A549 treated with AZD9567 at 1 μM for 4 hours (cell line): ENCODE data around the gene REV3L. TPM values are rescaled to one million over a fixed set of nuclear protein-coding genes. Genes with fewer than 3 reads are reported as not detected.

Source experiments
- total RNA-seq: library from RNA; stranded (reverse); fragments of 200-300 nt; extraction: Qiagen RNA extraction; gene quantifications from 5 replicates; pipeline ENCODE4 v1.2.3, GENCODE V29; 2022; ENCODE audit not compliant: insufficient read depth

REV3L gene, protein sequence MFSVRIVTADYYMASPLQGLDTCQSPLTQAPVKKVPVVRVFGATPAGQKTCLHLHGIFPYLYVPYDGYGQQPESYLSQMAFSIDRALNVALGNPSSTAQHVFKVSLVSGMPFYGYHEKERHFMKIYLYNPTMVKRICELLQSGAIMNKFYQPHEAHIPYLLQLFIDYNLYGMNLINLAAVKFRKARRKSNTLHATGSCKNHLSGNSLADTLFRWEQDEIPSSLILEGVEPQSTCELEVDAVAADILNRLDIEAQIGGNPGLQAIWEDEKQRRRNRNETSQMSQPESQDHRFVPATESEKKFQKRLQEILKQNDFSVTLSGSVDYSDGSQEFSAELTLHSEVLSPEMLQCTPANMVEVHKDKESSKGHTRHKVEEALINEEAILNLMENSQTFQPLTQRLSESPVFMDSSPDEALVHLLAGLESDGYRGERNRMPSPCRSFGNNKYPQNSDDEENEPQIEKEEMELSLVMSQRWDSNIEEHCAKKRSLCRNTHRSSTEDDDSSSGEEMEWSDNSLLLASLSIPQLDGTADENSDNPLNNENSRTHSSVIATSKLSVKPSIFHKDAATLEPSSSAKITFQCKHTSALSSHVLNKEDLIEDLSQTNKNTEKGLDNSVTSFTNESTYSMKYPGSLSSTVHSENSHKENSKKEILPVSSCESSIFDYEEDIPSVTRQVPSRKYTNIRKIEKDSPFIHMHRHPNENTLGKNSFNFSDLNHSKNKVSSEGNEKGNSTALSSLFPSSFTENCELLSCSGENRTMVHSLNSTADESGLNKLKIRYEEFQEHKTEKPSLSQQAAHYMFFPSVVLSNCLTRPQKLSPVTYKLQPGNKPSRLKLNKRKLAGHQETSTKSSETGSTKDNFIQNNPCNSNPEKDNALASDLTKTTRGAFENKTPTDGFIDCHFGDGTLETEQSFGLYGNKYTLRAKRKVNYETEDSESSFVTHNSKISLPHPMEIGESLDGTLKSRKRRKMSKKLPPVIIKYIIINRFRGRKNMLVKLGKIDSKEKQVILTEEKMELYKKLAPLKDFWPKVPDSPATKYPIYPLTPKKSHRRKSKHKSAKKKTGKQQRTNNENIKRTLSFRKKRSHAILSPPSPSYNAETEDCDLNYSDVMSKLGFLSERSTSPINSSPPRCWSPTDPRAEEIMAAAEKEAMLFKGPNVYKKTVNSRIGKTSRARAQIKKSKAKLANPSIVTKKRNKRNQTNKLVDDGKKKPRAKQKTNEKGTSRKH (N-terminal part only)
- total RNA-seq: 6.6 to 18.9 TPM (median 6.9 TPM) in 5 replicates

DNA sequence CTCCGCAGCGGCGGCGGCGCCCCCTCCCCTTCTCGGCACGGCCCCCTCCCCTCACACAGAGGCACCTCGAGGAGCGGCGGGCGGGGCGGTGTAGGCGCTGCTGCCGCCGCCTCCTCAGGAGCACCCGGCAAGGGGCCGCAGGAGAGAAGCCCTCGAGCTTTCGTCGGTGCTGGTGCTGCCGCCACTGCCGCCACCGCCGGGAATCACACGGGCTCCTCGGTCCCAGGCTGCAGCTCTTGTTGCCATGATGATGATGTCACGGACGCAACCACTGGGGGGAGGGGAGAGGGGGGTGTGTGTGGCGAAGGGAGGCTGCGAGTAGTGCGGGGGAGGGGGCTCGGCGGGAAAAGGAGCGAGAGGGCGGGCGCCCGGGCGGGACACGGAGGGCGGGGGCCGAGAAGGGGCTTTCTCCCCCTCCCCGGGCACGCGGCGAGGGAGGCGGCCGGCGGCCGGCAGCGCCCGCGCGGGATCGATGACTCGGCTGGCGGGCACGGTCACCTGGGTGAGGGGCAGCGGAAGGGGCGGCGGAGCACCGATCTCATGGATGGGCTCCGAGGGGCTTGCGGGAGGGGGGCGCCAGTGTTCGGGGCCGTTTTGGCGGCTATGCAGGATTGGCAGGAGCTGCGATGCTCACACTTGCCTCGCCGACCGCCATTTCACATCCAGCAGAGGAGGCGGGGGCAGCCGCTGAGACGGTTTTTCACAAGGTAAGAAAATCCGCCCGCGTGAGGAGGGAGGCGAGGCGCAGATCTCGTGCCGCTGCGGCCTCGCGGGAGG is at the start of gene REV3L:
Gene REV3L, minus strand, starts transcription at position 260 of the 777 bp plus-strand sequence. CDS start 330 bp downstream, outside the sequence.

Other genes with a start within 250 kb of the REV3L start
- 9.4 to 15.6 TPM (median 11.8 TPM) in 5 replicates for gene TRAF3IP2, start 122.7 kb upstream of the REV3L start, total RNA-seq